Measurements from ENCODE around the gene PRKG1.

DNA sequence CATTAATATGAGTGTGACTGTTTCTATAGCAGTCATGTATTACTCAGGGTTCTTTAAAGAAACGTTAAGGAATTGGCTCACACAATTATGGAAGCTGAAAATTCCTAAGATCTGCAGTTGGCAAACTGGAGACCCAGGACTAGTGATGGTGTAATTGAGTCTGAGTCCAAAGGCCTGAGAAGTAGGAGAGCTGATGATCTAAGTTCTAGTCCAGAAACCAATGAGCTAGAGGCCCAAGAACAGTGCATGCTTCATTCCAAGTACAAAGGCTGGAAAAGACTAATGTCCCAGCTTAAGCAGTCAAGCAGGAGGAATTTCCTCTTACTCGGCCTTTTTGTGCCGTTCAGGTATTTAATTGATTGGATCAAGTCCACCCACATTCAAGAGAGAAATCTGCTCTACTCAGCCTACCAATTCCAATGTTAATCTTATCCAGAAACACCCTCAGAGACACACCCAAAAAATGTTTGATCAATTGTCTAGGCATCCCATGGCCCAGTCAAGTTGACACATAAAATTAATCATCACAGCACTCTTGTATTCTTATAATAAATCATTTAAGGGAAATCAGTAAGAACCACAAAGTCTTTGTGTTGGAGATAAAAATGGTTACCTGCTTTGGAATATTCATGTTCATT, 312.1 kb downstream of the PRKG1 start:
- no peak for TF ChIP-seq CTCF (IDR thresholded peaks at IDR 0.05)
- TF ChIP-seq POLR2A (IDR thresholded peaks at IDR 0.05), result no peak
